ENCODE data around the gene GGTLC3.
"Not testable (repeated sequence)": the region's sequence is repeated elsewhere in the genome, so short reads cannot be mapped to it uniquely, and the experiment has no call there.

DNA sequence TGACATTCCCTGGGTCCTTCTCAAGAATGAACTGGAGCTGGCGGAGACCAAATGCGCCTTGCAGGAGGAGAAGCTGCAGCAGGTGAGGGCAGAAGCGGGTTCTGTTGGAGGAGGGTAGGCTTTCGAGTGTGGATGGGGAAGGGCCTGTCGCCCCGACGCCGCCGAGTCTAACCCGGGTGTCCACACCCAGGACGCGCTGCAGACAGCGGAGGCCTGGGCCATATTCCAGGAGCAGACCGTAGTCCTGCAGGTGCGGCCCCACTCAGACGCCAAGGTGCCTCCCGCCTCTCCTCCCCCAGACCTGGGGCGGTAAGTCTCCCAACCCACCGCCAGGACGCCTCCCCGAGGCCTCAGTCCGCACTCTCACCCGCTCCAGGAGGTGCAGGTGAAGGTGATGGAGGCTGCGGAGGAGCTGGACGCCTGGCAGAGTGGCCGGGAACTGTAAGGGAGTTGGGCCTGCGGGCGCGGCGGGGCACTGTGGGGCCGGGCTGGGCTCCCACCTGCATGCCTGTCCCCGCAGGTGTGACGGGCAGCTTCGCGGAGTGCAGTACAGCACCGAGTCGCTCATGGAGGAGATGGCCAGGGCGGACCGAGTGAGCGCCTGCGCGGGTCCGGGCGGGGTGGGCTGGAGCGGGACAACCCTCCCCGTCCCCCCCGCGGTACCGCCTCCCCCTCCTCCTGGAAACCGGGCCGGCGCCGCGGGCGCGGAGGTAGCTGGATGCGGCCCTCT is 11.6 kb upstream of the GGTLC3 start:
- TF ChIP-seq, protein P1, sequence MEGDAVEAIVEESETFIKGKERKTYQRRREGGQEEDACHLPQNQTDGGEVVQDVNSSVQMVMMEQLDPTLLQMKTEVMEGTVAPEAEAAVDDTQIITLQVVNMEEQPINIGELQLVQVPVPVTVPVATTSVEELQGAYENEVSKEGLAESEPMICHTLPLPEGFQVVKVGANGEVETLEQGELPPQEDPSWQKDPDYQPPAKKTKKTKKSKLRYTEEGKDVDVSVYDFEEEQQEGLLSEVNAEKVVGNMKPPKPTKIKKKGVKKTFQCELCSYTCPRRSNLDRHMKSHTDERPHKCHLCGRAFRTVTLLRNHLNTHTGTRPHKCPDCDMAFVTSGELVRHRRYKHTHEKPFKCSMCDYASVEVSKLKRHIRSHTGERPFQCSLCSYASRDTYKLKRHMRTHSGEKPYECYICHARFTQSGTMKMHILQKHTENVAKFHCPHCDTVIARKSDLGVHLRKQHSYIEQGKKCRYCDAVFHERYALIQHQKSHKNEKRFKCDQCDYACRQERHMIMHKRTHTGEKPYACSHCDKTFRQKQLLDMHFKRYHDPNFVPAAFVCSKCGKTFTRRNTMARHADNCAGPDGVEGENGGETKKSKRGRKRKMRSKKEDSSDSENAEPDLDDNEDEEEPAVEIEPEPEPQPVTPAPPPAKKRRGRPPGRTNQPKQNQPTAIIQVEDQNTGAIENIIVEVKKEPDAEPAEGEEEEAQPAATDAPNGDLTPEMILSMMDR (IDR thresholded peaks at IDR 0.05), result not testable (repeated sequence)
- not testable (repeated sequence) for TF ChIP-seq POLR2A (IDR thresholded peaks at IDR 0.05)

Data from esophagus squamous epithelium (tissue), 4 donors.